Measurements from ENCODE around the gene UBXN4. TPM values are rescaled to one million over a fixed set of nuclear protein-coding genes. Genes with fewer than 3 reads are reported as not detected.

Gene UBXN4
- total RNA-seq, 1 donor, result 81.8 TPM

DNA sequence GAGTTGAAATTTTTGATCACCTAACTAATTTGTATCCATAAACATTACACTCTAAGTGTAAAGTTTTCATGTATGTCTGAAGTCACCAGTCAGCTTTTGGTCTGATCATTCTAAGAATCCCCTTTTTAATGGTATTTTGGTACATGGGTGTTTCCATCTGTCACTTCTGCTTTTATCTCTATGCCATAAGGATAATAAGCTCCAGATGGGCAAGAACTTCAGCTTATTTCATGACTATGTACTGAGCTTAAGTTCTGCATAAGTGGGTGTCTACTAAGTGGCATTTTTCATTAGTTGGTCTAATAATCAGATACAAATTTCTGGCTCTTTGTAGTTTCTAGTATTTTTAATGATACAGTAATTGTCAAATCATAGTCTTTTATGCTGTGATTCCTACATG is 20.4 kb downstream of the UBXN4 start:
- peak; percentile 14 for DNase-seq (ENCODE audit: low read depth)
- TF ChIP-seq CTCF (IDR thresholded peaks at IDR 0.05; ENCODE audit: insufficient read depth, low read length), result no peak
- H3K4me3 ChIP-seq (ENCODE audit: low read depth, low read length), result no peak overlapping the region

- no peak overlapping the region for H3K4me3 ChIP-seq (ENCODE audit: low read depth, low read length)
- DNase-seq (ENCODE audit: low read depth), result no peak
- no peak for TF ChIP-seq CTCF (IDR thresholded peaks at IDR 0.05; ENCODE audit: insufficient read depth, low read length)
Observed at GRCh38 chr2:135762530-135762929, 20.9 kb downstream of the UBXN4 start.

DNA sequence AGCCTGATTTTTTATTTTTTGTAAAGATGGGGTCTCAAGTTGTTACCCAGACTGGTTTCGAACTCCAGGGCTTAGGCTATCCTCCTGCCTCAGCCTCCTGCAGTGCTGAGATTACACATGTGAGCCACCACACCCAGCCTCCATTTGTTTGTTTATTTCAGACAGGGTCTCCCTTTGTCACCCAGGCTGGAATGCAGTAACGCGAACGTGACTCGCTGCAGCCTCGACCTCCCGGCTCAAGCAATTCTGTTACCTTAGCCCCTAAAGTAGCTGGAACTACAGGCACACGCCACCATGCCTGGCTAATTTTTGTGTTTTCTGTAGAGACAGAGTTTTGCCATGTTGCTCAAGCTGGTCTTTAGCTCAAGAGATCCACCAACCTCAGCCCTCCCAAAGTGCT is 27.2 kb downstream of the UBXN4 start:
- DNase-seq (ENCODE audit: low read depth), result no peak
- TF ChIP-seq CTCF (IDR thresholded peaks at IDR 0.05; ENCODE audit: insufficient read depth, low read length), result no peak
- H3K4me3 ChIP-seq (ENCODE audit: low read depth, low read length), result no peak overlapping the region

DNA sequence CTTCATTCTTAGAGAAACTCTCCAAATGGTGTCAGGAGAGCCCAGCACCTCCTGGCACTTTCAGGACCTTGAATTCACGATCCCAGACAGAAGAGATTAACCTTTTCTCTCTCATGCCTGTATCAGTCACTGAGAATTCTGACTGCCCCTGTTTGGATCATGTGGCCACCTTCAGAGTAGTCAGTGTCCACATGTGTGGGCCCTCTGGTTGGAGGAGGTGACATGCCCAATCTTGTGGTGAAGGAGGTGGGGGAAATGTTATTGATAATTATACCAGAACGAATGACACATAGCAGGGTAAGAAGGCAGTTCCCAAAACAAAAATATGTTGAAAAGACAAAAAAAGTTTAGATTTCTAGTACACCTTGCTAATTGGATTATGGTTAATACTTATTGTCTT is 31.7 kb downstream of the UBXN4 start:
- no peak for DNase-seq (ENCODE audit: low read depth)
- TF ChIP-seq CTCF (IDR thresholded peaks at IDR 0.05; ENCODE audit: insufficient read depth, low read length), result no peak

GRCh38 chr2:135773917-135774316 is 32.3 kb downstream of the UBXN4 start:
- TF ChIP-seq CTCF (IDR thresholded peaks at IDR 0.05; ENCODE audit: insufficient read depth, low read length), result no peak
- no peak overlapping the region for H3K4me3 ChIP-seq (ENCODE audit: low read depth, low read length)
- peak; percentile 5 for DNase-seq (ENCODE audit: low read depth)

More for the DNA sequence above, 31.7 kb downstream of the UBXN4 start:
- H3K4me3 ChIP-seq (ENCODE audit: low read depth, low read length), result no peak overlapping the region

GRCh38 chr2:135775420-135775819 is 33.8 kb downstream of the UBXN4 start:
- DNase-seq (ENCODE audit: low read depth), result peak; percentile 79
- no peak for TF ChIP-seq CTCF (IDR thresholded peaks at IDR 0.05; ENCODE audit: insufficient read depth, low read length)
- no peak overlapping the region for H3K4me3 ChIP-seq (ENCODE audit: low read depth, low read length)

- DNase-seq (ENCODE audit: low read depth), result no peak
- H3K4me3 ChIP-seq (ENCODE audit: low read depth, low read length), result no peak overlapping the region
- no peak for TF ChIP-seq CTCF (IDR thresholded peaks at IDR 0.05; ENCODE audit: insufficient read depth, low read length)
Observed at GRCh38 chr2:135776367-135776766, 34.7 kb downstream of the UBXN4 start.

Measured in fibroblast of the aortic adventitia (primary cell).